ENCODE data around the gene MARK3.

Gene MARK3

GRCh38 chr14:103343164-103343879, 41.9 kb upstream of the MARK3 start:
- H3K9ac ChIP-seq (ENCODE audit: low read depth, low read length) = no peak overlapping the region
- H3K27me3 ChIP-seq (ENCODE audit: insufficient read depth, low read length, poor library complexity) = no peaks in the 10 kb centered on the region
- no peak for ATAC-seq (ENCODE audit: insufficient read depth, low read depth)
- no peak overlapping the region for H2AFZ ChIP-seq (ENCODE audit: low read depth, low read length)
- H3K79me2 ChIP-seq (ENCODE audit: insufficient read depth, low read length) = peaks cover 10% of the 10 kb centered on the region; the same call in 1 of the 2 replicates
- no peak overlapping the region for H3K4me2 ChIP-seq (ENCODE audit: insufficient read depth, low read length)
- no peak for TF ChIP-seq CTCF (IDR thresholded peaks at IDR 0.05; ENCODE audit: borderline replicate concordance, extremely low read depth, low read length, poor library complexity, severe bottlenecking)
- TF ChIP-seq EZH2 (IDR thresholded peaks at IDR 0.05; ENCODE audit: borderline replicate concordance, low read depth, low read length, severe bottlenecking) = no peak
- H3K27ac ChIP-seq (ENCODE audit: low read length) = no peak overlapping the region
- DNase-seq = no peak
- H3K4me1 ChIP-seq (ENCODE audit: insufficient read depth, low read length) = peaks cover 4% of the 10 kb centered on the region; the same call in 1 of the 2 replicates
- H3K36me3 ChIP-seq (ENCODE audit: insufficient read depth, low read length) = peaks cover 61% of the 10 kb centered on the region
- H3K4me3 ChIP-seq (ENCODE audit: low read depth in 1 of 2, low read length in 2 of 2) = no peak overlapping the region
- H4K20me1 ChIP-seq (ENCODE audit: insufficient read depth, low read length) = peaks cover 48% of the 10 kb centered on the region
- no peaks in the 10 kb centered on the region for H3K9me3 ChIP-seq (ENCODE audit: insufficient read depth, low read length, severe bottlenecking)

GRCh38 chr14:103343905-103344797, 41.1 kb upstream of the MARK3 start:
- DNase-seq (no peak), ATAC-seq (ENCODE audit: insufficient read depth, low read depth) (no peak)
- Histone ChIP-seq H3K9me3 (ENCODE audit: insufficient read depth, low read length, severe bottlenecking) (no peaks in the 10 kb centered on the region), H3K36me3 (ENCODE audit: insufficient read depth, low read length) (peaks cover 53% of the 10 kb centered on the region), H3K4me3 (ENCODE audit: low read depth in 1 of 2, low read length in 2 of 2) (no peak overlapping the region), H3K27me3 (ENCODE audit: insufficient read depth, low read length, poor library complexity) (no peaks in the 10 kb centered on the region), H3K27ac (ENCODE audit: low read length) (no peak overlapping the region), H4K20me1 (ENCODE audit: insufficient read depth, low read length) (peaks cover 40% of the 10 kb centered on the region), H3K4me2 (ENCODE audit: insufficient read depth, low read length) (no peak overlapping the region), H3K79me2 (ENCODE audit: insufficient read depth, low read length) (peaks cover 2% of the 10 kb centered on the region; the same call in 1 of the 2 replicates), H3K4me1 (ENCODE audit: insufficient read depth, low read length) (no peaks in the 10 kb centered on the region), H3K9ac (ENCODE audit: low read depth, low read length) (no peak overlapping the region), H2AFZ (ENCODE audit: low read depth, low read length) (no peak overlapping the region)
- TF ChIP-seq CTCF (IDR thresholded peaks at IDR 0.05; ENCODE audit: borderline replicate concordance, extremely low read depth, low read length, poor library complexity, severe bottlenecking) (no peak), EZH2 (IDR thresholded peaks at IDR 0.05; ENCODE audit: borderline replicate concordance, low read depth, low read length, severe bottlenecking) (no peak)

DNA sequence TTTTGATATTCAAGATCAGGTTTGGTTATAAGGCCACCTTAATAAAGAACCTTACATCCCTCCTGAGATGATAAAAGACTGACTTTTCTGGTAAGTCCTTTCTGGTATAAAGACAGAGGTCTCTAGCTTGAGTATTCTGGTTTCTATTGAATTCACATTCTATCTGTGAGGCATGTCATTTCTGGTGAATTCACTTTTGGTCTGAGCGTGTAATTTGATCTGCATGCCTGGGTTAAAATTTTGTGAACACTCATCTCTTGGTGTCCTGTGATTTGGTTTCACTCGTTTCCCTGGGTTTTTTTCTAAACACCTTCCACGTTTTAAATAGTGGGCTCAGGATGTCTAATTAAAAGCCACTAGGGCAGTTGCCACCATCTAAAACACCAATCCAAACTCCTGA, 38.9 kb upstream of the MARK3 start:
- no peak overlapping the region for H3K4me2 ChIP-seq (ENCODE audit: insufficient read depth, low read length)
- peaks cover 24% of the 10 kb centered on the region; the same call in 1 of the 2 replicates for H4K20me1 ChIP-seq (ENCODE audit: insufficient read depth, low read length)
- ATAC-seq (ENCODE audit: insufficient read depth, low read depth) (no peak), DNase-seq (no peak)
- no peak overlapping the region for H3K27ac ChIP-seq (ENCODE audit: low read length)
- no peak overlapping the region for H2AFZ ChIP-seq (ENCODE audit: low read depth, low read length)
- H3K79me2 ChIP-seq (ENCODE audit: insufficient read depth, low read length) = no peaks in the 10 kb centered on the region
- no peaks in the 10 kb centered on the region for H3K4me1 ChIP-seq (ENCODE audit: insufficient read depth, low read length)
- H3K27me3 ChIP-seq (ENCODE audit: insufficient read depth, low read length, poor library complexity) = no peaks in the 10 kb centered on the region
- H3K36me3 ChIP-seq (ENCODE audit: insufficient read depth, low read length) = peaks cover 31% of the 10 kb centered on the region
- H3K4me3 ChIP-seq (ENCODE audit: low read depth in 1 of 2, low read length in 2 of 2) = no peak overlapping the region
- no peaks in the 10 kb centered on the region for H3K9me3 ChIP-seq (ENCODE audit: insufficient read depth, low read length, severe bottlenecking)
- H3K9ac ChIP-seq (ENCODE audit: low read depth, low read length) = no peak overlapping the region
- TF ChIP-seq EZH2 (IDR thresholded peaks at IDR 0.05; ENCODE audit: borderline replicate concordance, low read depth, low read length, severe bottlenecking) = no peak

All from DND-41 (cell line).